Adrenal gland (tissue), 12 donors: ENCODE measurements around the gene SLMAP. TPM values are rescaled to one million over a fixed set of nuclear protein-coding genes. Genes with fewer than 3 reads are reported as not detected.
A peak's percentile ranks its signal among the peaks of the same experiment; 100 is the strongest.
"Not testable (repeated sequence)": the region's sequence is repeated elsewhere in the genome, so short reads cannot be mapped to it uniquely, and the experiment has no call there.

Source experiments
- DNase-seq, 7 donors: peaks; one replicate each; pipeline ENCODE4 v3.0.0-alpha.2; 2019 to 2020
- H3K27ac ChIP-seq, 5 donors: fragments of 200-600 bp; sonication (generic) in 4 of 5; 1 replicate in 3 of 5; 2 replicates in 2 of 5; pipeline versions ENCODE4 v1.5.1 to v1.8.0; 2016 to 2020; ENCODE audit warnings: mild to moderate bottlenecking in 1 of 5
- H3K27me3 ChIP-seq: fragments of 200-600 bp; 2 replicates; pipeline ENCODE4 v1.8.0; 2021
- H3K36me3 ChIP-seq, 2 donors: fragments of 200-600 bp; replicated peaks in 1 of 2; 1 replicate in 1 of 2; 2 replicates in 1 of 2; pipeline versions ENCODE4 v1.5.1 to v1.8.0; 2018 to 2022
- H3K4me1 ChIP-seq, 2 donors: fragments of 200-600 bp; replicated peaks in 1 of 2; 1 replicate in 1 of 2; 2 replicates in 1 of 2; pipeline versions ENCODE4 v1.5.1 to v1.8.0; 2018 to 2021
- H3K4me3 ChIP-seq, 4 donors: fragments of 200-600 bp; sonication (generic) in 3 of 4; one replicate each; pipeline ENCODE4 v1.5.1; 2016 to 2018
- H3K9me3 ChIP-seq, 3 donors: fragments of 200-600 bp; sonication (generic) in 1 of 3; replicated peaks in 1 of 3; 1 replicate in 2 of 3; 2 replicates in 1 of 3; pipeline versions ENCODE4 v1.5.1 to v1.8.0; 2016 to 2021
- CTCF ChIP-seq, 6 experiments: fragments of 450-650 bp in 4 of 6; fragments of 200-600 bp in 2 of 6; sonication (generic) in 1 of 6; IDR thresholded peaks; 1 replicate in 5 of 6; 2 replicates in 1 of 6; pipeline versions ENCODE4 v1.5.1 to v1.8.0; 2016 to 2021; ENCODE audit warnings: antibody characterized with exemption in 6 of 6, mild to moderate bottlenecking in 2 of 6, moderate library complexity in 1 of 6
- POLR2A ChIP-seq, 2 donors: fragments of 450-650 bp; IDR thresholded peaks; one replicate each; pipeline ENCODE4 v1.6.1; 2017; ENCODE audit warnings: antibody characterized with exemption in 2 of 2, mild to moderate bottlenecking in 2 of 2, moderate library complexity in 1 of 2
- WGBS, 4 donors: extraction: QIAGEN DNeasy Blood & Tissue Kit in 2 of 4; methylation state at CpG; one replicate each; pipeline versions ENCODE4 v1.1.5 to v1.1.7; 2013 to 2017; 5-methylcytosine and 5-hydroxymethylcytosine counted together
- intact Hi-C, 2 donors: fragments of 100-400 bp; cut with DNase I; formaldehyde crosslinking; loops; one replicate each; pipeline versions ENCODE4 v1.14.1 to v1.15.0; 2022 to 2023
- polyA plus RNA-seq, 3 donors: library from polyadenylated mRNA; stranded (reverse); fragments of 200-250 nt in 2 of 3; fragments of 350-450 nt in 1 of 3; fragmentation: Illumina TruSeq in 1 of 3; extraction: RNeasy Lipid Tissue Mini Kit (QIAGEN cat#74804) in 1 of 3; gene quantifications; one replicate each; pipeline ENCODE4 v1.2.3, GENCODE V29; 2013 to 2014
- total RNA-seq, 9 donors: library from RNA; depleted of rRNA in 4 of 9; stranded (reverse); fragments of >200 nt in 4 of 9; fragments of 120-200 nt in 1 of 9; fragmentation: NEBNext Ultra II Directional in 1 of 9; extraction: Animal tissue kit (Norgen Biotek cat#: 25700) in 1 of 9; gene quantifications; one replicate each; pipeline versions ENCODE4 v1.1.0 to v1.2.4, GENCODE V29; 2013 to 2023
- donor health status: healthy with polysubstance abuse.
- donor health status: Bipolar disorder and iron deficiency.
- donor health status: DM: yes; HTN: yes; CAD: no.
- donor health status: DM: no; HTN: no; CAD: no.
- donor health status: DM: no; HTN: no; CAD: no.
- donor health status: DM: yes; HTN: yes; CAD: no.

The SLMAP gene
- total and polyA plus RNA-seq, 12 donors = 18.9 to 134 (median 87.5) TPM

GRCh38 chr3:57862894-57863293 is 106.8 kb downstream of the SLMAP start:
- Histone ChIP-seq H3K4me1 (no peaks in the 10 kb centered on the region), H3K9me3 (no peaks in the 10 kb centered on the region), H3K27me3 (no peaks in the 10 kb centered on the region), H3K4me3 (no peak overlapping the region), H3K36me3 (peaks cover 0 to 39% of the 10 kb centered on the region in 2 donors), H3K27ac (no peak overlapping the region)
- TF ChIP-seq POLR2A (IDR thresholded peaks at IDR 0.05) (no peak), CTCF (IDR thresholded peaks at IDR 0.05) (no peak)
- DNase-seq = no peak
- intact Hi-C loops = no loop called here

- Histone ChIP-seq H3K4me1 (no peaks in the 10 kb centered on the region), H3K27me3 (no peaks in the 10 kb centered on the region), H3K4me3 (no peak overlapping the region), H3K36me3 (peaks cover 0 to 37% of the 10 kb centered on the region in 2 donors), H3K27ac (no peak overlapping the region), H3K9me3 (no peaks in the 10 kb centered on the region)
- DNase-seq = no peak
- intact Hi-C loops = no loop called here
- 76 to 92% (median 87%) methylated on average over 2 of the region's 2 CpGs for WGBS, 4 donors
- TF ChIP-seq POLR2A (IDR thresholded peaks at IDR 0.05) (no peak), CTCF (IDR thresholded peaks at IDR 0.05) (no peak)
Observed at GRCh38 chr3:57863380-57863779, 107.3 kb downstream of the SLMAP start.

GRCh38 chr3:57864853-57865252 is 108.7 kb downstream of the SLMAP start:
- no peak overlapping the region for H3K4me3 ChIP-seq
- WGBS, 4 donors = 4 to 17% (median 9%) methylated on average over 1 of the region's 1 CpG
- DNase-seq = no peak
- no peaks in the 10 kb centered on the region for H3K9me3 ChIP-seq
- peaks cover 0 to 29% of the 10 kb centered on the region in 2 donors for H3K36me3 ChIP-seq
- H3K4me1 ChIP-seq = no peaks in the 10 kb centered on the region
- no peaks in the 10 kb centered on the region for H3K27me3 ChIP-seq
- no peak overlapping the region for H3K27ac ChIP-seq
- intact Hi-C loops = no loop called here
- peak; percentile 31 to 53 (median 38) for TF ChIP-seq CTCF (IDR thresholded peaks at IDR 0.05)
- TF ChIP-seq POLR2A (IDR thresholded peaks at IDR 0.05) = no peak

GRCh38 chr3:57869110-57869509 is 113.0 kb downstream of the SLMAP start:
- H3K4me1 ChIP-seq, H3K4me3 ChIP-seq, H3K27ac ChIP-seq, H3K27me3 ChIP-seq, DNase-seq, H3K9me3 ChIP-seq, intact Hi-C loops: not testable (repeated sequence)
- peaks cover 0 to 11% of the 10 kb centered on the region in 2 donors for H3K36me3 ChIP-seq
- 93 to 100% (median 98%) methylated on average over 1 of the region's 1 CpG for WGBS, 4 donors

- Histone ChIP-seq H3K27ac (no peak overlapping the region), H3K4me3 (no peak overlapping the region), H3K4me1 (no peaks in the 10 kb centered on the region), H3K9me3 (no peaks in the 10 kb centered on the region), H3K36me3 (no peaks in the 10 kb centered on the region), H3K27me3 (no peaks in the 10 kb centered on the region)
- no peak for DNase-seq
- intact Hi-C loops = no loop called here
- WGBS, 4 donors = 91 to 100% (median 96%) methylated on average over 4 of the region's 4 CpGs
- TF ChIP-seq POLR2A (IDR thresholded peaks at IDR 0.05) (no peak), CTCF (IDR thresholded peaks at IDR 0.05) (no peak)
Observed at GRCh38 chr3:57872606-57873005, 116.5 kb downstream of the SLMAP start.
